Ishikawa (cell line): ENCODE results near the gene SBF2.

Source experiments
- CEBPB ChIP-seq: IDR thresholded peaks from 2 replicates; pipeline ENCODE4 v1.6.1; 2012
- CREB1 ChIP-seq: IDR thresholded peaks from 2 replicates; pipeline ENCODE4 v1.6.1; 2012; ENCODE audit warnings: low read depth
- EGR1 ChIP-seq: IDR thresholded peaks from 2 replicates; pipeline ENCODE4 v1.6.1; 2012
- EP300 ChIP-seq: IDR thresholded peaks from 2 replicates; pipeline ENCODE4 v1.6.1; 2012; ENCODE audit warnings: borderline replicate concordance
- FOXM1 ChIP-seq: IDR thresholded peaks from 2 replicates; pipeline ENCODE4 v1.6.1; 2012; ENCODE audit warnings: low read depth, borderline replicate concordance
- MAX ChIP-seq: IDR thresholded peaks from 2 replicates; pipeline ENCODE4 v1.6.1; 2012
- NFIC ChIP-seq: IDR thresholded peaks from 2 replicates; pipeline ENCODE4 v1.6.1; 2012
- RAD21 ChIP-seq: IDR thresholded peaks from 2 replicates; pipeline ENCODE4 v1.6.1; 2012; ENCODE audit warnings: low read depth
- REST ChIP-seq: IDR thresholded peaks from 2 replicates; pipeline ENCODE4 v1.6.1; 2012; ENCODE audit warnings: low read depth, mild to moderate bottlenecking
- TAF1 ChIP-seq: IDR thresholded peaks from 2 replicates; pipeline ENCODE4 v1.6.1; 2012; ENCODE audit warnings: low read depth, mild to moderate bottlenecking
- TEAD4 ChIP-seq: IDR thresholded peaks from 2 replicates; pipeline ENCODE4 v1.6.1; 2012
- YY1 ChIP-seq: IDR thresholded peaks from 2 replicates; pipeline ENCODE4 v1.6.1; 2012; ENCODE audit warnings: low read depth
- ZBTB7A ChIP-seq: IDR thresholded peaks from 2 replicates; pipeline ENCODE4 v1.6.1; 2012; ENCODE audit warnings: low read depth
- TF ChIP-seq, protein P1 (sequence below): IDR thresholded peaks from 2 replicates; pipeline ENCODE4 v1.6.1; 2012

The SBF2 gene

DNA sequence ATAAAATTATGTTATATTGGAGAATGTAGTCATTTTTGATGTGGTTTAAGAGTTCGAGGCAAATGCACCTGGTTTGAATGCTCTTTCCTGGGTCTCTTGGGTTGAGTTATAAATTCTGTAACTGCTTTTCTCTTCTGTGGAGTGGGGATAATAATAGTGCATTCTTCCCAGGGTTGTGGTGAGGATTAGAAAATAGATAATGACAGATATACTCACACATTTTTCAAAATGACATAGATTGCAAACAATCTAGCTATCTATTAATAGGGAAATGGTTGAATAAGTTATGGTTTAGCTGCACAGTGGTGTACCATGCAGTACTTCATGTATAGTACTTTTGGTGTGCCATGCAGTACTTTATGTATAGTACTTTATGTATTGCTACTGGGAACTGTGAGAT, 562.8 kb downstream of the SBF2 start:
- TF ChIP-seq NFIC, result no peak
- TF ChIP-seq RAD21, result no peak
- TF ChIP-seq ZBTB7A, result no peak
- TF ChIP-seq, protein P1, sequence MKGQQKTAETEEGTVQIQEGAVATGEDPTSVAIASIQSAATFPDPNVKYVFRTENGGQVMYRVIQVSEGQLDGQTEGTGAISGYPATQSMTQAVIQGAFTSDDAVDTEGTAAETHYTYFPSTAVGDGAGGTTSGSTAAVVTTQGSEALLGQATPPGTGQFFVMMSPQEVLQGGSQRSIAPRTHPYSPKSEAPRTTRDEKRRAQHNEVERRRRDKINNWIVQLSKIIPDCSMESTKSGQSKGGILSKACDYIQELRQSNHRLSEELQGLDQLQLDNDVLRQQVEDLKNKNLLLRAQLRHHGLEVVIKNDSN, result no peak
- TF ChIP-seq REST, result no peak
- no peak for TF ChIP-seq EP300
- no peak for TF ChIP-seq CEBPB
- TF ChIP-seq TEAD4, result no peak
- TF ChIP-seq FOXM1, result no peak
- TF ChIP-seq TAF1, result no peak
- no peak for TF ChIP-seq CREB1
- no peak for TF ChIP-seq MAX
- TF ChIP-seq YY1, result no peak
- no peak for TF ChIP-seq EGR1
